ENCODE data around the gene TNIP1.
A peak's percentile ranks its signal among the peaks of the same experiment; 100 is the strongest.

The TNIP1 gene

GRCh38 chr5:151042453-151043093, 38.3 kb downstream of the TNIP1 start:
- TF ChIP-seq, protein P1, sequence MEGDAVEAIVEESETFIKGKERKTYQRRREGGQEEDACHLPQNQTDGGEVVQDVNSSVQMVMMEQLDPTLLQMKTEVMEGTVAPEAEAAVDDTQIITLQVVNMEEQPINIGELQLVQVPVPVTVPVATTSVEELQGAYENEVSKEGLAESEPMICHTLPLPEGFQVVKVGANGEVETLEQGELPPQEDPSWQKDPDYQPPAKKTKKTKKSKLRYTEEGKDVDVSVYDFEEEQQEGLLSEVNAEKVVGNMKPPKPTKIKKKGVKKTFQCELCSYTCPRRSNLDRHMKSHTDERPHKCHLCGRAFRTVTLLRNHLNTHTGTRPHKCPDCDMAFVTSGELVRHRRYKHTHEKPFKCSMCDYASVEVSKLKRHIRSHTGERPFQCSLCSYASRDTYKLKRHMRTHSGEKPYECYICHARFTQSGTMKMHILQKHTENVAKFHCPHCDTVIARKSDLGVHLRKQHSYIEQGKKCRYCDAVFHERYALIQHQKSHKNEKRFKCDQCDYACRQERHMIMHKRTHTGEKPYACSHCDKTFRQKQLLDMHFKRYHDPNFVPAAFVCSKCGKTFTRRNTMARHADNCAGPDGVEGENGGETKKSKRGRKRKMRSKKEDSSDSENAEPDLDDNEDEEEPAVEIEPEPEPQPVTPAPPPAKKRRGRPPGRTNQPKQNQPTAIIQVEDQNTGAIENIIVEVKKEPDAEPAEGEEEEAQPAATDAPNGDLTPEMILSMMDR (IDR thresholded peaks at IDR 0.05; ENCODE audit: insufficient read depth, low read depth, low read length, missing control alignments): no peak
- H3K4me3 ChIP-seq (ENCODE audit: low read length): no peak overlapping the region
- DNase-seq (ENCODE audit: low read depth): peak; percentile 67

GRCh38 chr5:151041577-151042268, 39.1 kb downstream of the TNIP1 start:
- TF ChIP-seq, protein P1 (IDR thresholded peaks at IDR 0.05; ENCODE audit: insufficient read depth, low read depth, low read length, missing control alignments): peak; percentile 25
- DNase-seq (ENCODE audit: low read depth): peak; percentile 81
- no peak overlapping the region for H3K4me3 ChIP-seq (ENCODE audit: low read length)

DNA sequence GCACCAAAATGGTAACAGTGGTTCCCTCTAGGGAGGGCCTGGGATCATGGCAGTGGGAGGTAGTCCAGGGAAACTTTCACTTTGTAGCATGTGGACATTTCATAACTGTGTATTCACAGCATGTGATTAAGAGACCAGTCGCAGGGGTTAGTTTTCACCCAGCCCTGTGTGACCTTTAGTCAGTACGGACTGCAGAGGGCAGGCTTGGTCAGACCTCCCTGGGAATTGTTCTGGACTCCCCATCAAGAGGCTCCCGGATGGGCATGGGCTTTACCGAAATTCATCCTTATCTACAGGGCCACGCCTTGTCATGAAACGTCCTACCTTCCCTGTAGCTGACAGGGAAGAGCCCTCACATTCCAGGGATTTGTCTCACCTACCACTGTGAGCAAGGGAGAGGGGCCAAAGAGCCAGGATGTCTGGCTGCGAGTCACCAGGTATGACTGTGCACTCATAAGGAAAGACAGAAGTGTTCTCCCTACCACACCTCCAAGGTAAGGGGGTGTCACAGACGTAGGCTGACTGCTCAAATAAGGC, 40.6 kb downstream of the TNIP1 start:
- no peak overlapping the region for H3K4me3 ChIP-seq (ENCODE audit: low read length)
- TF ChIP-seq, protein P1 (IDR thresholded peaks at IDR 0.05; ENCODE audit: insufficient read depth, low read depth, low read length, missing control alignments): no peak
- peak; percentile 89 for DNase-seq (ENCODE audit: low read depth)

- no peak for DNase-seq (ENCODE audit: low read depth)
- TF ChIP-seq, protein P1 (IDR thresholded peaks at IDR 0.05; ENCODE audit: insufficient read depth, low read depth, low read length, missing control alignments): no peak
- H3K4me3 ChIP-seq (ENCODE audit: low read length): no peak overlapping the region
Measured at GRCh38 chr5:151039665-151040064, 41.2 kb downstream of the TNIP1 start.

GRCh38 chr5:151038801-151039238, 42.0 kb downstream of the TNIP1 start:
- DNase-seq (ENCODE audit: low read depth): peak; percentile 75
- no peak overlapping the region for H3K4me3 ChIP-seq (ENCODE audit: low read length)
- TF ChIP-seq, protein P1 (IDR thresholded peaks at IDR 0.05; ENCODE audit: insufficient read depth, low read depth, low read length, missing control alignments): no peak

DNA sequence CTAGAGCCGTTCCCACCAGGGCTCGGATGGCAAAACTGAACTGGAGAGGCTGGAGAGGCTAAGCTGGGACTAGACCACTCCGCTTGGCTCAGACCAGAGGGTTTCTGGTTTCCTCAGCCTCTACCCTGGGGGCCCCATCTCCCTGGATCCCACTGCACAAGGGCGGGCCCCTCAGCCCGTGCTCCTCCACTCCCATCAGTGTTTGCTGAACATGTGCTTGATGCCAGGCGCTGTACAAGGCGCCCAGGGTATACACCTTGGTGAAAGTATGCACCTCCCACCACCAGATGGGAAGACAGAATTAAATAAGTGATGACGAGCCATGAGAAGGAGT, 42.5 kb downstream of the TNIP1 start:
- no peak overlapping the region for H3K4me3 ChIP-seq (ENCODE audit: low read length)
- DNase-seq (ENCODE audit: low read depth): no peak
- TF ChIP-seq, protein P1 (IDR thresholded peaks at IDR 0.05; ENCODE audit: insufficient read depth, low read depth, low read length, missing control alignments): no peak

All from epithelial cell of esophagus (primary cell).